ENCODE results near the gene EVI2A.
A peak's percentile ranks its signal among the peaks of the same experiment; 100 is the strongest.
"Not testable (repeated sequence)": the region's sequence is repeated elsewhere in the genome, so short reads cannot be mapped to it uniquely, and the experiment has no call there.

Gene EVI2A

GRCh38 chr17:31312223-31312622, 9.2 kb downstream of the EVI2A start:
- DNase-seq (ENCODE audit: low read depth in 2 of 2), result peak in 1 of 2 donors; percentile 26

- no peak for DNase-seq (ENCODE audit: low read depth in 2 of 2)
These were observed 9.9 kb downstream of the EVI2A start for GRCh38 chr17:31311526-31311925.

GRCh38 chr17:31310886-31311285, 10.5 kb downstream of the EVI2A start:
- no peak for DNase-seq (ENCODE audit: low read depth in 2 of 2)

GRCh38 chr17:31310260-31310659, 11.2 kb downstream of the EVI2A start:
- DNase-seq (ENCODE audit: low read depth in 2 of 2), result peak in 1 of 2 donors; percentile 30

- no peak for DNase-seq (ENCODE audit: low read depth in 2 of 2)
These were observed 11.9 kb downstream of the EVI2A start for GRCh38 chr17:31309556-31309955.

- no peak for DNase-seq (ENCODE audit: low read depth in 2 of 2)
These were observed 12.8 kb downstream of the EVI2A start for GRCh38 chr17:31308372-31309334.

- no peak for DNase-seq (ENCODE audit: low read depth in 2 of 2)
These were observed 13.8 kb downstream of the EVI2A start for GRCh38 chr17:31307640-31308039.

GRCh38 chr17:31299624-31300023, 21.8 kb downstream of the EVI2A start:
- no peak for DNase-seq (ENCODE audit: low read depth in 2 of 2)

GRCh38 chr17:31297090-31297489, 24.3 kb downstream of the EVI2A start, which contains the start of gene OMG:
Gene OMG, minus strand, starts transcription at chr17:31297239. Its CDS starts 908 bp downstream, at chr17:31296331.
- DNase-seq (ENCODE audit: low read depth in 2 of 2), result no peak

GRCh38 chr17:31296142-31296541, 25.3 kb downstream of the EVI2A start:
- DNase-seq (ENCODE audit: low read depth in 2 of 2), result no peak

- DNase-seq (ENCODE audit: low read depth in 2 of 2), result no peak
These were observed 25.9 kb downstream of the EVI2A start for GRCh38 chr17:31295489-31295871.

GRCh38 chr17:31294820-31295488, 26.5 kb downstream of the EVI2A start:
- no peak for DNase-seq (ENCODE audit: low read depth in 2 of 2)

- DNase-seq (ENCODE audit: low read depth in 2 of 2), result no peak
These were observed 27.2 kb downstream of the EVI2A start for GRCh38 chr17:31294231-31294630.

- no peak for DNase-seq (ENCODE audit: low read depth in 2 of 2)
These were observed 27.8 kb downstream of the EVI2A start for GRCh38 chr17:31293581-31293980.

- no peak for DNase-seq (ENCODE audit: low read depth in 2 of 2)
These were observed 29.6 kb downstream of the EVI2A start for GRCh38 chr17:31291820-31292219.

GRCh38 chr17:31289790-31290189, 31.6 kb downstream of the EVI2A start:
- no peak for DNase-seq (ENCODE audit: low read depth in 2 of 2)

GRCh38 chr17:31287932-31288331, 33.5 kb downstream of the EVI2A start:
- not testable (repeated sequence) for DNase-seq (ENCODE audit: low read depth in 2 of 2)

GRCh38 chr17:31286587-31286986, 34.8 kb downstream of the EVI2A start:
- no peak for DNase-seq (ENCODE audit: low read depth in 2 of 2)

- no peak for DNase-seq (ENCODE audit: low read depth in 2 of 2)
These were observed 37.6 kb downstream of the EVI2A start for GRCh38 chr17:31283841-31284240.

- DNase-seq (ENCODE audit: low read depth in 2 of 2), result no peak
These were observed 40.4 kb downstream of the EVI2A start for GRCh38 chr17:31281061-31281460.

- DNase-seq (ENCODE audit: low read depth in 2 of 2), result no peak
These were observed 42.0 kb downstream of the EVI2A start for GRCh38 chr17:31279401-31279800.

- DNase-seq (ENCODE audit: low read depth in 2 of 2), result no peak
These were observed 46.3 kb downstream of the EVI2A start for GRCh38 chr17:31275116-31275515.

- DNase-seq (ENCODE audit: low read depth in 2 of 2), result no peak
These were observed 47.2 kb downstream of the EVI2A start for GRCh38 chr17:31274252-31274651.
